Natural killer cell (primary cell): Measurements from ENCODE around the gene ACTR3. TPM values are rescaled to one million over a fixed set of nuclear protein-coding genes. Genes with fewer than 3 reads are reported as not detected.

Experiments
- ATAC-seq, 3 donors: fragments of 150-1000 bp in 2 of 3; fragments of 200-7000 bp in 1 of 3; cut with Tn5 transposase; 1 replicate in 1 of 3; 2 replicates in 2 of 3; pipeline ENCODE4 v1.10.0; 2021; ENCODE audit warnings: mild to moderate bottlenecking in 2 of 3, moderate library complexity in 2 of 3
- DNase-seq, 2 donors: peaks; one replicate each; pipeline versions ENCODE4 v3.0.0 to v3.0.0-alpha.2; 2013 to 2021; ENCODE audit warnings: mixed read lengths in 1 of 2
- H3K27ac ChIP-seq: one replicate; pipeline ENCODE4 v1.5.1; 2013; ENCODE audit warnings: mild to moderate bottlenecking, low read length
- H3K27me3 ChIP-seq: one replicate; pipeline ENCODE4 v1.6.1; 2013; ENCODE audit warnings: low read length; ENCODE audit not compliant: control insufficient read depth, insufficient read depth
- H3K36me3 ChIP-seq: one replicate; pipeline ENCODE4 v1.6.1; 2013; ENCODE audit warnings: low read length; ENCODE audit not compliant: control insufficient read depth, insufficient read depth
- H3K4me1 ChIP-seq: one replicate; pipeline ENCODE4 v1.6.1; 2013; ENCODE audit warnings: low read length; ENCODE audit not compliant: control insufficient read depth, insufficient read depth
- H3K4me3 ChIP-seq: one replicate; pipeline ENCODE4 v1.5.1; 2013; ENCODE audit warnings: low read length
- H3K9me3 ChIP-seq: one replicate; pipeline ENCODE4 v1.6.1; 2013; ENCODE audit warnings: low read length; ENCODE audit not compliant: control insufficient read depth, insufficient read depth
- H3K27ac Mint-ChIP-seq, 2 donors: one replicate each; pipeline ENCODE4 v1.8.0; 2022; ENCODE audit warnings: mild to moderate bottlenecking in 2 of 2, mixed read lengths in 2 of 2, moderate library complexity in 1 of 2
- H3K27me3 Mint-ChIP-seq, 2 donors: one replicate each; pipeline ENCODE4 v1.8.0; 2022; ENCODE audit warnings: low read depth in 2 of 2, mixed read lengths in 2 of 2
- H3K36me3 Mint-ChIP-seq: one replicate; pipeline ENCODE4 v1.8.0; 2022; ENCODE audit warnings: mixed read lengths
- H3K4me1 Mint-ChIP-seq, 2 donors: one replicate each; pipeline ENCODE4 v1.8.0; 2022; ENCODE audit warnings: mixed read lengths in 2 of 2
- H3K4me3 Mint-ChIP-seq: one replicate; pipeline ENCODE4 v1.8.0; 2022; ENCODE audit warnings: mild to moderate bottlenecking, moderate library complexity, mixed read lengths
- H3K9me3 Mint-ChIP-seq, 2 donors: one replicate each; pipeline ENCODE4 v1.8.0; 2022; ENCODE audit warnings: mixed read lengths in 2 of 2
- CTCF ChIP-seq: fragments of 200-600 bp; IDR thresholded peaks from one replicate; pipeline ENCODE4 v1.8.0; 2022; ENCODE audit warnings: antibody characterized with exemption
- WGBS: methylation state at CpG from one replicate; pipeline ENCODE4 v1.1.7; 2013; ENCODE audit warnings: missing lambda C conversion rate; ENCODE audit not compliant: insufficient coverage; 5-methylcytosine and 5-hydroxymethylcytosine counted together
- intact Hi-C: fragments of 100-400 bp; cut with micrococcal nuclease; formaldehyde crosslinking; loops from one replicate; pipeline ENCODE4 v1.14.2; 2022
- total RNA-seq, 4 donors: library from RNA; stranded (reverse); fragments of 120-200 nt in 1 of 4; gene quantifications; one replicate each; pipeline versions ENCODE4 v1.2.3 to v1.2.4, GENCODE V29; 2013 to 2022

ACTR3 gene
- total RNA-seq, 3 donors from 2014 or later (not counting 1 experiment from before 2014, with no cell fraction given), result 323 to 428 (median 352) TPM

GRCh38 chr2:113886479-113887008 is 3.3 kb upstream of the ACTR3 start:
- H3K36me3 Mint-ChIP-seq, result peaks cover 5% of the 10 kb centered on the region
- intact Hi-C loops, result loop anchor here (5.0 kb wide), 1 partner anchor 36 kb away; no protein-coding TSS in a partner anchor

GRCh38 chr2:113887009-113887792 is 2.7 kb upstream of the ACTR3 start:
- peaks cover 5% of the 10 kb centered on the region for H3K36me3 Mint-ChIP-seq
- peak overlapping the region; percentile 97 to 99 for H3K27ac Mint-ChIP-seq
- TF ChIP-seq CTCF, result no peak
- H3K4me1 Mint-ChIP-seq, result peaks cover 56 to 61% of the 10 kb centered on the region in 2 donors
- no peak overlapping the region for H3K4me3 ChIP-seq
- H3K27me3 ChIP-seq, result no peaks in the 10 kb centered on the region
- WGBS, result 52% methylated on average over 7 of the region's 7 CpGs
- intact Hi-C loops, result loop anchor here (5.0 kb wide), 1 partner anchor 35 kb away; no protein-coding TSS in a partner anchor
- H3K36me3 ChIP-seq, result peaks cover under 1% of the 10 kb centered on the region
- ATAC-seq (no peak), DNase-seq (no peak)
- H3K4me1 ChIP-seq, result peaks cover 42% of the 10 kb centered on the region
- H3K27ac ChIP-seq, result peak overlapping the region; percentile 66
- no peaks in the 10 kb centered on the region for H3K9me3 Mint-ChIP-seq
- H3K9me3 ChIP-seq, result no peaks in the 10 kb centered on the region
- no peaks in the 10 kb centered on the region for H3K27me3 Mint-ChIP-seq
- H3K4me3 Mint-ChIP-seq, result peak overlapping the region; percentile 70

More at GRCh38 chr2:113886479-113887008, 3.3 kb upstream of the ACTR3 start:
- H3K4me1 ChIP-seq, result peaks cover 42% of the 10 kb centered on the region
- no peaks in the 10 kb centered on the region for H3K9me3 ChIP-seq
- Mint-ChIP-seq H3K4me3 (peak overlapping the region; percentile 70), H3K4me1 (peaks cover 51 to 55% of the 10 kb centered on the region in 2 donors), H3K27ac (peak overlapping the region; percentile 97 to 99), H3K9me3 (no peaks in the 10 kb centered on the region), H3K27me3 (no peaks in the 10 kb centered on the region)
- no peak for TF ChIP-seq CTCF
- no peaks in the 10 kb centered on the region for H3K27me3 ChIP-seq
- 10% methylated on average over 2 of the region's 2 CpGs for WGBS
- H3K27ac ChIP-seq, result peak overlapping the region; percentile 66
- no peak overlapping the region for H3K4me3 ChIP-seq
- peaks cover 2% of the 10 kb centered on the region for H3K36me3 ChIP-seq
- DNase-seq (peak; percentile 34 to 45), ATAC-seq (peak in 2 of 3 donors; percentile 2 to 45)

- Histone ChIP-seq H3K27ac (peak overlapping the region; percentile 94), H3K4me1 (peaks cover 48% of the 10 kb centered on the region), H3K9me3 (no peaks in the 10 kb centered on the region), H3K4me3 (peak overlapping the region; percentile 91), H3K36me3 (peaks cover 5% of the 10 kb centered on the region), H3K27me3 (no peaks in the 10 kb centered on the region)
- Mint-ChIP-seq H3K27me3 (no peaks in the 10 kb centered on the region), H3K4me3 (peak overlapping the region; percentile 94), H3K36me3 (peaks cover 5% of the 10 kb centered on the region), H3K4me1 (peaks cover 73 to 77% of the 10 kb centered on the region in 2 donors), H3K9me3 (no peaks in the 10 kb centered on the region), H3K27ac (peak overlapping the region; percentile 97 to 99)
- WGBS, result 38% methylated on average over 13 of the region's 14 CpGs
- intact Hi-C loops, result loop anchor here (5.0 kb wide), 1 partner anchor 33 kb away; no protein-coding TSS in a partner anchor
- DNase-seq, result no peak
- no peak for ATAC-seq
- no peak for TF ChIP-seq CTCF
Measured at GRCh38 chr2:113888641-113889470, 1.0 kb upstream of the ACTR3 start.
